Activated CD8-positive, alpha-beta memory T cell treated with anti-CD3 and anti-CD28 coated beads, Interleukin-2, amount 10 ng/mL, durations not matched to agents 7 days and 5 days (primary cell): ENCODE results near the gene CRHBP. TPM values are rescaled to one million over a fixed set of nuclear protein-coding genes. Genes with fewer than 3 reads are reported as not detected.
"Not testable (repeated sequence)": the region's sequence is repeated elsewhere in the genome, so short reads cannot be mapped to it uniquely, and the experiment has no call there.

Experiments used
- ATAC-seq: fragments of 150-1000 bp; cut with Tn5 transposase; one replicate; pipeline ENCODE4 v1.10.0; 2021; ENCODE audit warnings: moderate library complexity
- CTCF ChIA-PET: fragments of 350-600 bp; sonication (Branson Sonifier 250); formaldehyde crosslinking; loops from one replicate; lab custom pipeline; 2021; ENCODE audit warnings: antibody characterized with exemption; lab: Charles Lee
- DNase-seq: peaks from one replicate; pipeline ENCODE4 v3.0.0-alpha.2; 2020
- H3K27ac Mint-ChIP-seq: one replicate; pipeline ENCODE4 v1.8.0; 2021; ENCODE audit warnings: mild to moderate bottlenecking, mixed read lengths
- H3K27me3 Mint-ChIP-seq: one replicate; pipeline ENCODE4 v1.8.0; 2021; ENCODE audit warnings: mixed read lengths
- H3K36me3 Mint-ChIP-seq: one replicate; pipeline ENCODE4 v1.8.0; 2021; ENCODE audit warnings: mild to moderate bottlenecking, mixed read lengths
- H3K4me1 Mint-ChIP-seq: one replicate; pipeline ENCODE4 v1.8.0; 2021; ENCODE audit warnings: mixed read lengths
- H3K4me3 Mint-ChIP-seq: one replicate; pipeline ENCODE4 v1.8.0; 2021; ENCODE audit warnings: mild to moderate bottlenecking, moderate library complexity, mixed read lengths
- H3K9me3 Mint-ChIP-seq: one replicate; pipeline ENCODE4 v1.8.0; 2022; ENCODE audit warnings: low read depth, mixed read lengths
- total RNA-seq, 2 experiments: library from RNA; stranded (reverse); gene quantifications; one replicate each; pipeline ENCODE4 v1.2.3, GENCODE V29; 2021

CRHBP gene
- total RNA-seq, 2 experiments from 2014 or later, result 0.20 TPM; not detected in 1

GRCh38 chr5:76974785-76975184 lies 21.9 kb downstream of the CRHBP start:
- Mint-ChIP-seq H3K27ac (no peak overlapping the region), H3K9me3 (no peaks in the 10 kb centered on the region), H3K4me1 (no peaks in the 10 kb centered on the region), H3K27me3 (peaks cover 42% of the 10 kb centered on the region), H3K4me3 (no peak overlapping the region), H3K36me3 (no peaks in the 10 kb centered on the region)
- ATAC-seq (no peak), DNase-seq (no peak)
- CTCF ChIA-PET, result no interaction called here

DNA sequence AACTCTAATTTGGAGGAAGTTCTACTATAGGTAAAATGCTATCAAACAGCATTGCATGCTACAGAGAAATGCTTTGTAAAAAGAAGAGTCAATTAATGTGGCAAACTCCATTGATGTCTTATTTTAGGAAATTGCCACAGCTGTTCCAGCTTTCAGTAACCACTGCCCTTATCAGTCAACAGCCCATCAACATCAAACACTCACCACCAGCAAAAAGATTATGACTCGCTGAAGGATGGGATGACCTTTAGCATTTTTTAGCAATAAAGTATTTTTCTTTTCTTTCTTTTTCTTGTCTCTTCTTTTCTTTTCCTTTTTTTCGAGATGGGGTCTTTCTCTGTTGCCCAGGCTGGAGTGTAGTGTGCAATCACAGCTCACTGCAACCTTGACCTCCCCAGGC lies 26.0 kb downstream of the CRHBP start:
- CTCF ChIA-PET, result no interaction called here
- ATAC-seq (no peak), DNase-seq (no peak)
- H3K4me3 Mint-ChIP-seq, result no peak overlapping the region
- peaks cover 35% of the 10 kb centered on the region for H3K27me3 Mint-ChIP-seq
- no peak overlapping the region for H3K27ac Mint-ChIP-seq
- H3K4me1 Mint-ChIP-seq, result no peaks in the 10 kb centered on the region
- H3K9me3 Mint-ChIP-seq, result no peaks in the 10 kb centered on the region
- no peaks in the 10 kb centered on the region for H3K36me3 Mint-ChIP-seq

DNA sequence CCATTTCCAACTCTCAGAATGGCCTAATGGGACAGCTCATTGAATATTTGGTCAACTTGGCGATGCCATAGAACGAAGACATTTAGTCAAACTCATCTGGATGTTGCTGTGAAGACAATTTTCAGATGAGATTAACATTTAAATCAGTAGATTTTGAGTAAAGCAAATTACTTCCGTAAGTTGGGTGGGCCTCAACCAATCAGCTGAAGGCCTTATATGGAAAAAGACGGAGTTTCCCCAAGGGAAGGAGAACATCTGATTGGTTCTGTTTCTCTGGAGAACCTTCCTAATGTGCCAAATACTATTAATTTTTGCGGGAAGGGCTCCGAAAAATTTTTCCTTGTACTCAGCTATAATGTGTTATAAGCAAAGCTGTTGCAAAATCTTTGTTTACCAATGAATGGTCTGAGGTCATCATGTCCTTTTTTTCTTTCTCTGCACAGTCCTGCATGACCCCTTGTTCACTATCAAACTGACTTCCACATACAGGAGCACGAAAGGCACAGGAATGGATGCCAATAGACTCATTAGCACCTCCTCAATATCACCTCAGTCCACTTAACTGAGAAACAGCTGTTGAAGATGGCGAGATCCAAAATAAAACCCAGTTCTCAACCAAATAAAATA lies 27.8 kb downstream of the CRHBP start:
- CTCF ChIA-PET, result no interaction called here
- peaks cover 27% of the 10 kb centered on the region for H3K27me3 Mint-ChIP-seq
- H3K36me3 Mint-ChIP-seq, result no peaks in the 10 kb centered on the region
- H3K27ac Mint-ChIP-seq, result no peak overlapping the region
- ATAC-seq (no peak), DNase-seq (no peak)
- H3K9me3 Mint-ChIP-seq, result no peaks in the 10 kb centered on the region
- H3K4me3 Mint-ChIP-seq, result no peak overlapping the region
- H3K4me1 Mint-ChIP-seq, result no peaks in the 10 kb centered on the region

DNA sequence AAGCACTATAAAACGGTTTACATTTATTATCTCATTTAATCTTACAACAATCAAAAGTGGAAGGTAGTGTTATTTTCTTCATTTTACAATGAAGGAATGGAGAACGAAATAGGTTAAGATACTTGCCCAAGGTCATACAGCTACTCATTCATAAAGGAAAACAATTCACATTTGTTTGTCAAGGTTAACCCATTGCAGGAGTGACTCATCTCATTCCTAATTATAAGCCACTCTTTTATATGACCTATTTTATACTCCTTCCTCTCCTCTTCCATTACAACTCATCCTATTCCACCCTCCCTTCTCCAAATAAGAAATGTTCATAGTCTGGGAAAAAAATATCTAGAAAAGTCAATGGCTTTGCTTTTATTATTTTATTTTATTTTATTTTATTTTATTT lies 29.6 kb downstream of the CRHBP start:
- no peaks in the 10 kb centered on the region for H3K36me3 Mint-ChIP-seq
- no peak overlapping the region for H3K4me3 Mint-ChIP-seq
- no peaks in the 10 kb centered on the region for H3K4me1 Mint-ChIP-seq
- no peak for ATAC-seq
- DNase-seq, result no peak
- no peaks in the 10 kb centered on the region for H3K9me3 Mint-ChIP-seq
- H3K27me3 Mint-ChIP-seq, result peaks cover 23% of the 10 kb centered on the region
- H3K27ac Mint-ChIP-seq, result no peak overlapping the region
- CTCF ChIA-PET, result no interaction called here

- ATAC-seq, result no peak
- H3K9me3 Mint-ChIP-seq, result no peaks in the 10 kb centered on the region
- CTCF ChIA-PET, result no interaction called here
- H3K36me3 Mint-ChIP-seq, result no peaks in the 10 kb centered on the region
- no peaks in the 10 kb centered on the region for H3K4me1 Mint-ChIP-seq
- no peak overlapping the region for H3K27ac Mint-ChIP-seq
- no peak for DNase-seq
- H3K27me3 Mint-ChIP-seq, result peaks cover 17% of the 10 kb centered on the region
- no peak overlapping the region for H3K4me3 Mint-ChIP-seq
These were observed 30.6 kb downstream of the CRHBP start for GRCh38 chr5:76983468-76983867.

GRCh38 chr5:76986825-76987526 lies 34.1 kb downstream of the CRHBP start:
- Mint-ChIP-seq H3K27ac (no peak overlapping the region), H3K4me3 (no peak overlapping the region), H3K36me3 (no peaks in the 10 kb centered on the region), H3K4me1 (no peaks in the 10 kb centered on the region), H3K9me3 (no peaks in the 10 kb centered on the region), H3K27me3 (peaks cover 5% of the 10 kb centered on the region)
- ATAC-seq, result no peak
- CTCF ChIA-PET, result no interaction called here
- no peak for DNase-seq

- Mint-ChIP-seq H3K9me3 (no peaks in the 10 kb centered on the region), H3K4me1 (peaks cover 2% of the 10 kb centered on the region)
These were observed 38.1 kb downstream of the CRHBP start for GRCh38 chr5:76990899-76991459.

DNA sequence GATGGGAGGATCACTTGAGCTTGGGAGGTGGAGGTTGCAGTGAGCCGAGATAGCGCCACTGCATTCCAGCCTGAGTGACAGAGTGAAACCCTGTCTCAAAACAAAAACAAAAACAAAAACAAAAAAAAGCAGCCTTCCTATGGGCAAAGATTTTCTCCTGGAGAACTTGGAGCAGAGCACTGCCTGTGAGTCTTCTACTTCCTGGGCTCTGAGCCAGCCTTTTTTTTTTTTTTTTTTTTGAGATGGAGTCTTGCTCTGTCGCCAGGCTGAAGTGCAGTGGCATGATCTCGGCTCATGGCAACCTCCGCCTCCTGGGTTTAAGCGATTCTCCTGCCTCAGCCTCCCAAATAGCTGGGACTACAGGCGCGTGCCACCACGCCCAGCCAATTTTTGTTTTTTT lies 40.6 kb downstream of the CRHBP start:
- H3K27me3 Mint-ChIP-seq, result peaks cover 36% of the 10 kb centered on the region
- ATAC-seq, H3K36me3 Mint-ChIP-seq, H3K4me1 Mint-ChIP-seq, H3K27ac Mint-ChIP-seq, CTCF ChIA-PET, DNase-seq, H3K9me3 Mint-ChIP-seq, H3K4me3 Mint-ChIP-seq: not testable (repeated sequence)

More at GRCh38 chr5:76990899-76991459, 38.1 kb downstream of the CRHBP start:
- H3K27ac Mint-ChIP-seq, result no peak overlapping the region
- H3K36me3 Mint-ChIP-seq, result no peaks in the 10 kb centered on the region
- H3K27me3 Mint-ChIP-seq, result peaks cover 15% of the 10 kb centered on the region
- DNase-seq (no peak), ATAC-seq (no peak)
- CTCF ChIA-PET, result no interaction called here
- no peak overlapping the region for H3K4me3 Mint-ChIP-seq

DNA sequence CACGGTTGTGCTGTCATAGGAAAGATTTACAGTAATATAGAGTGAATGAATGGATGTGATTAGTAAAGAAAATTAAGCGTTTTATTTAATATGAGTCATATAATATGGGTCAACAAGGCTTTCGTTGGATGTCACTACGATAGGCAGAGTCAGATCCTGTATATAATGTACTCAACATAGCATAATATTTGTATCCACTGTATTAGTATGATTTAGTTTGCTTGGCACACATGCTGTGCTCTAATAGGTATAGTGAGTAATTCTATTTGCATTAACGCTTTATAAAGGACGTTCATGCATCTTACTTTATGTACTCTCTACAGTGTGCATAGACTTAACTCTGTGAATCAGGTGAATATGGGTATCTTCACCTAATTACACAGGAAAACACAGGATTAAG lies 41.5 kb downstream of the CRHBP start:
- Mint-ChIP-seq H3K36me3 (no peaks in the 10 kb centered on the region), H3K9me3 (no peaks in the 10 kb centered on the region), H3K27ac (no peak overlapping the region), H3K4me1 (peaks cover 2% of the 10 kb centered on the region), H3K4me3 (no peak overlapping the region), H3K27me3 (peaks cover 36% of the 10 kb centered on the region)
- no peak for DNase-seq
- CTCF ChIA-PET, result no interaction called here
- no peak for ATAC-seq

- H3K36me3 Mint-ChIP-seq, result not testable (repeated sequence)
These were observed 45.4 kb downstream of the CRHBP start for GRCh38 chr5:76998251-76998650.

DNA sequence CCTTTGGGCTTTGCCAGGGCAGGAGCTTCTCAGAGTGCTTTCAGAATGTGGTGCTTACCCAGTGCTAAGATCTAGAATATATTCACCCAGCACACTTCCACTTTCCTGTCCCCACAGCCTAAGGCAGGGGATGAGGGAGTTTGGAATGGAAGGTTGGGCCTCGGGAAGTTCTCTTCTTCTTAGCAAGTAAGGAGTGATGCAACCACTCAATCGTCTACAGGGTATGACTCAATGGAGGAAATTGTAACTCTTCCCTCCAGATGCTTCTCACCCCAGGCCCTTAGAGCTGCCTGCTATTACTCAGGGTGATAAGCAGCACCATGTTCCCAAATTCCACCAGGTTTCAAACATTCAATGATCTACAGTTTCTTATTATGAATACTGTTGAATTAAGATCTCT lies 46.6 kb downstream of the CRHBP start:
- CTCF ChIA-PET, result no interaction called here
- DNase-seq, result no peak
- H3K4me3 Mint-ChIP-seq, result no peak overlapping the region
- H3K4me1 Mint-ChIP-seq, result peaks cover 2% of the 10 kb centered on the region
- H3K27ac Mint-ChIP-seq, result no peak overlapping the region
- no peaks in the 10 kb centered on the region for H3K9me3 Mint-ChIP-seq
- no peaks in the 10 kb centered on the region for H3K36me3 Mint-ChIP-seq
- no peak for ATAC-seq
- peaks cover 47% of the 10 kb centered on the region for H3K27me3 Mint-ChIP-seq

More at GRCh38 chr5:76998251-76998650, 45.4 kb downstream of the CRHBP start:
- H3K4me1 Mint-ChIP-seq, H3K9me3 Mint-ChIP-seq, ATAC-seq, CTCF ChIA-PET, H3K27ac Mint-ChIP-seq, H3K4me3 Mint-ChIP-seq, DNase-seq: not testable (repeated sequence)
- H3K27me3 Mint-ChIP-seq, result peaks cover 43% of the 10 kb centered on the region

DNA sequence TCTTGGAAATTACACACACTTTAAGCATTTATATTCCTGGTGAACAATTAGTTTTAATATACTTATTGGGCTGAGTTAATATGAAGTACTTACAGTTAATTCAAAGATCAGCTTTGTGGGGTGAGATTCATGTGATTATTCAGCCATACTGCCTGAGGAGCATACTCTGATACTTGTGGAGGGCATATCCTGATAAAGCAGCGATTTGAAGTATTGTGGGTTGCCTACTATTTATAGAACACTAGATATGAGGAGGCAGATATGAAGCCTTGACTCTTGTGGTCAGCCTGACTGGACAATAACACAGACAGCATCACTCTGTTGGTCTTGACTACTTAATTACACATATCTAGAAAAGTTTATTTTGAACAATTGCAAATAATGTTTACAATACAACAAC lies 50.4 kb downstream of the CRHBP start:
- CTCF ChIA-PET, result no interaction called here
- Mint-ChIP-seq H3K4me1 (no peaks in the 10 kb centered on the region), H3K27me3 (peaks cover 51% of the 10 kb centered on the region), H3K27ac (no peak overlapping the region), H3K9me3 (no peaks in the 10 kb centered on the region), H3K36me3 (no peaks in the 10 kb centered on the region), H3K4me3 (no peak overlapping the region)
- ATAC-seq, result no peak
- no peak for DNase-seq

DNA sequence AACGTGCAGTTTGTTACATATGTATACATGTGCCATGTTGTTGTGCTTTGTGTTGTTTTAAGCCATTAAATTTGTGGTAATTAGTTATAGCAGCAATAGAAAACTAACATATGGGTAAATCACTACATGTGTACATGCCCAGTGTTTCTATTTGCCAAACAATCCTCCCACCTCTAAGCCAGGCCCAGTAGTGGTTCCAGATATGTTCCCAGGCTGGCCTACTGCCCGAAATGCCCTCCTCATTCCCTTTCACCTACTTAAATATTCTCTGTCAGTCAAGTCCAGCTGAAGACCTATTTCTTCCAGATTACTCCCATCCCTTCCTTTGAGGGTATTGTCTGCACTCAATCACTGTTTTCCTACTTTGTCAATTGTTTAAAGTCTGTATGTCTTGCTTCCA lies 53.3 kb downstream of the CRHBP start:
- ATAC-seq (no peak), DNase-seq (no peak)
- Mint-ChIP-seq H3K4me3 (no peak overlapping the region), H3K27ac (no peak overlapping the region), H3K36me3 (no peaks in the 10 kb centered on the region), H3K9me3 (peaks cover 2% of the 10 kb centered on the region), H3K27me3 (peaks cover 49% of the 10 kb centered on the region), H3K4me1 (no peaks in the 10 kb centered on the region)
- CTCF ChIA-PET, result interaction anchor here (1.0 kb wide), 1 partner anchor 10 kb away, joined by 3 read pairs; no protein-coding TSS in a partner anchor

- peaks cover 2% of the 10 kb centered on the region for H3K9me3 Mint-ChIP-seq
- no peak overlapping the region for H3K4me3 Mint-ChIP-seq
- CTCF ChIA-PET, result no interaction called here
- H3K4me1 Mint-ChIP-seq, result peaks cover 17% of the 10 kb centered on the region
- ATAC-seq, result no peak
- H3K36me3 Mint-ChIP-seq, result no peaks in the 10 kb centered on the region
- H3K27me3 Mint-ChIP-seq, result peaks cover 35% of the 10 kb centered on the region
- H3K27ac Mint-ChIP-seq, result no peak overlapping the region
- no peak for DNase-seq
These were observed 55.6 kb downstream of the CRHBP start for GRCh38 chr5:77008413-77008812.
